DMS53 (cell line): Measurements from ENCODE around the gene ATXN1.
"Not testable (repeated sequence)": the region's sequence is repeated elsewhere in the genome, so short reads cannot be mapped to it uniquely, and the experiment has no call there.

ENCODE experiments used
- DNase-seq: peaks from one replicate; lab custom pipeline; 2025; lab: John Stamatoyannopoulos, UW

Gene ATXN1

GRCh38 chr6:16644540-16645250, 116.6 kb downstream of the ATXN1 start:
- no peak for DNase-seq

GRCh38 chr6:16639684-16640480, 121.4 kb downstream of the ATXN1 start:
- peak; percentile 12 for DNase-seq

GRCh38 chr6:16637635-16638034, 123.6 kb downstream of the ATXN1 start:
- DNase-seq, result no peak

GRCh38 chr6:16635810-16636602, 125.3 kb downstream of the ATXN1 start:
- peak; percentile 18 for DNase-seq

- DNase-seq, result no peak
These were observed 125.9 kb downstream of the ATXN1 start for GRCh38 chr6:16635291-16635809.

- no peak for DNase-seq
These were observed 126.4 kb downstream of the ATXN1 start for GRCh38 chr6:16634855-16635254.

GRCh38 chr6:16633961-16634360, 127.3 kb downstream of the ATXN1 start:
- DNase-seq, result no peak

GRCh38 chr6:16633465-16633864, 127.8 kb downstream of the ATXN1 start:
- DNase-seq, result no peak

GRCh38 chr6:16632101-16632500, 129.2 kb downstream of the ATXN1 start:
- DNase-seq, result no peak

- peak; percentile 72 for DNase-seq
These were observed 131.1 kb downstream of the ATXN1 start for GRCh38 chr6:16630026-16630643.

- DNase-seq, result not testable (repeated sequence)
These were observed 132.7 kb downstream of the ATXN1 start for GRCh38 chr6:16628580-16628979.

- DNase-seq, result no peak
These were observed 134.6 kb downstream of the ATXN1 start for GRCh38 chr6:16626650-16627049.

GRCh38 chr6:16625291-16626265, 135.7 kb downstream of the ATXN1 start:
- DNase-seq, result no peak

GRCh38 chr6:16624636-16625290, 136.5 kb downstream of the ATXN1 start:
- no peak for DNase-seq

- peak; percentile 9 for DNase-seq
These were observed 137.5 kb downstream of the ATXN1 start for GRCh38 chr6:16623731-16624130.

GRCh38 chr6:16623029-16623653, 138.1 kb downstream of the ATXN1 start:
- peak; percentile 14 for DNase-seq

GRCh38 chr6:16622193-16622592, 139.1 kb downstream of the ATXN1 start:
- no peak for DNase-seq

- no peak for DNase-seq
These were observed 140.3 kb downstream of the ATXN1 start for GRCh38 chr6:16621002-16621401.

- no peak for DNase-seq
These were observed 141.5 kb downstream of the ATXN1 start for GRCh38 chr6:16619777-16620176.

GRCh38 chr6:16618962-16619361, 142.3 kb downstream of the ATXN1 start:
- no peak for DNase-seq
